ENCODE results near the gene POLA1.

DNA sequence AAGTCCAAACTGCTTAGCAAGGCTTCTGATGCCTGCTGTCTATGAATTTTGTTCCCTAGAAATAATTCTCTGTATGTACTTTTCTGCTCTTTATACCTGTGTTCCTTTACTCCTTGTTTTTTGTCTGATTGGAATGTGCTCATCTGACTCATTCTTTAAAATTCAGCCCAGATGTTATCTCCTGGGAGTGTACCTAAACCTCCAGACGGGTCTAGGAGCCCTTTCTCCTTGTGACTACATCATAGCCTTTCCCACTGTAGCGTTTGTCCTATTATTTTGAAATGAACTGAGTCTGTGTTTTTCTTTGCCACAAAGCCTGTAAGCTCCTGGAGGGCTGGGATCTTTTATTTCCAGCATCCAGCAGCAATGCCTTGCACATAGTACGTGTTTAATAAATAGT lies 26.3 kb downstream of the POLA1 start:
- TF ChIP-seq ZNF274 (IDR thresholded peaks at IDR 0.05; ENCODE audit: low read depth, low read length) (no peak), SUZ12 (IDR thresholded peaks at IDR 0.05; ENCODE audit: extremely low read depth, insufficient read depth, insufficient read length) (no peak)

Data from NT2/D1 (cell line).